Inferior parietal cortex (tissue), 1 donor: Measurements from ENCODE around the gene INSYN2B.
"Not testable (repeated sequence)": the region's sequence is repeated elsewhere in the genome, so short reads cannot be mapped to it uniquely, and the experiment has no call there.

ENCODE experiments used
- DNase-seq: peaks from one replicate; pipeline ENCODE4 v3.0.0-alpha.2; 2016; ENCODE audit errors: extremely low spot score

The INSYN2B gene

DNA sequence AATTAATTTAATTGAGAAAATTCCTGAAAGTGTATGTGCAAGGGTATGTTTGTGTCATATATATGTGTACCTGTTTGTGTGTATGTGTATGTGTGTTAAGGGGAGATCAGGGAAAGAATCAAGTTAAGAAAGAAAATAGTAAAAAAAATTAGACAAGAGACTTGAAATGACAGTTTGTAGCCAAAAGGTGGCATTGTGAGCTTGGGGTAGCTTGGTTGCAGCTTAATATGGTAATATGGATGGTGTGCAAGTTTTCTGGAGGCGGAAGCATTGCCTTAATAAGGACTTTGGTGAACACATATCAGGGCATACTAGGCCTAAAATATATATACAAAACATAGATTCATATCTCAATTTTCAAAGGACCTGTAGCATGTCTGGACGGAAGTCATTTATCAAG lies 129.9 kb downstream of the INSYN2B start:
- DNase-seq: no peak

DNA sequence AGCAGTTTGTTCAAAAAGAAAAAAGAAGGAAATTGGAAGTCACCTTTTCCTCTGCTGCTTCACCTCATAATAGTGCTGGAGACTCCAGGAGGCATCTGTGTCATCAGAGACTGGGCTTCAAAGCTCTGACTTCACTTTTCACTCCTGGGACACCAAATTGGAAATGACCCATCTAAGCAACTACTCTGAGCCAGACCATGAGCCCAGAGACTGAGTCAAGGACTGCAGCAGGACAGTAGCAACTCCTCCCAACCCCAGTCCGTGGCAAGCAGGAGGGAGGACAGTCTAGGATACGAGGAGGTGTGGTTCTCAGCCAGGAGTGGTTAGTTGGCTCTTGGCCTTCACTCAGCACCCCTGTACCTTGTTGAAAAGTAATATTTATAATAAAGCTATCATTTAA lies 131.5 kb downstream of the INSYN2B start:
- DNase-seq: no peak

DNA sequence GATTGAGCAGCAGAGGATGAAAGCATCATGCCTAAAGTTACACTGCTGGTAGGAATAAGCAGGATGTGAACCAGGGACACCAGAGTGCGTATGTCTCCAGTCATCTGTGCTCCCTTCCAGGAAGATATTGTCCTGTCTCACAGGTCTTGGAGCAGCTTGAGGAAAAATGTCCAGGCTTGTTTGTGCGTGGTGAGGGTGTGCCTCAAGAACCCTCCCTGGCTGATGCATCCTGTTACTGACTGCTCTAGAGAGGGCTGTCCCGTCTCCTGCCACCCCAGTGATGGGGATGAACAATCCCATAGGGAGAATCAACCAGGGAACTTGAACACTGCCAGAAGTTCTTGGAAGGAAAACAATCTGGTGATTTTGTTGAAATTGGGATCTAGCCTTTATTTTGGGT lies 132.0 kb downstream of the INSYN2B start:
- no peak for DNase-seq

DNA sequence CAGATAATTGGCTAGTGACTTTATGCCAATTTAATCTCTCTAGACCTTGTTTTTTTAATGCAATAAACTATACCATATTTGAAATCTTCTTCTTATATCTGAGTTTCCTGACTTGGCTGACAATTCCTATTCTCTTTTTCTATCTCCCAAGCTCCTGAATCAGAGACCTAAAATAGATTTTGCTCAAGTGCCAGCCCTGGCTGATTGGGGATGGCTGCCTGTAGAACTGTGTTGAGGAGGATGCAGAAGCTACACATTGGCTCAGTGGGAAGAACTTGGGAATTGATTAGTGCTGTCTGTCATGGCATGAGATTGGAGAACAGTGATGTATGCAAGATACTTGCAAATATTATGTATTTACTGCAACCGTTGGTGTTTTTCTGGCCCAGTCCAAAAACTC lies 132.8 kb downstream of the INSYN2B start:
- DNase-seq: no peak

DNA sequence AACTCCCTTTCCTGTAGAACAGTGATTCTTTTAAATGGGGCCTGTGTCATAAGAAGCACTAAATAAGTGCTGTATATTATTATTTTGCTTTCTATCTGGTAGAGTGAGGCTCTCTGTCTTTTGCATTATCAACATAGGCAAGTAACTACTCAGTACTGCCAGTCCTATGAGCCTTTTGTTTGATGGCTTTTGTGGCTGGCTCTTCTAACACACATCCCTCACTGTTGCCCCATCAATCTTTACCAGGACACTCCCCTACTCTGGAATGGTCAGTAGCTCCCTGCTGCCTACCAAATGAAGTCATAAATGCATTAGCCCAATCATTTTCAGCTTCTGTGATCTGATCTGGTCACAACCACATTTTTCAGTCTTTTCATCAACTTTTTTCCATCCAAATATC lies 137.6 kb downstream of the INSYN2B start:
- no peak for DNase-seq

DNA sequence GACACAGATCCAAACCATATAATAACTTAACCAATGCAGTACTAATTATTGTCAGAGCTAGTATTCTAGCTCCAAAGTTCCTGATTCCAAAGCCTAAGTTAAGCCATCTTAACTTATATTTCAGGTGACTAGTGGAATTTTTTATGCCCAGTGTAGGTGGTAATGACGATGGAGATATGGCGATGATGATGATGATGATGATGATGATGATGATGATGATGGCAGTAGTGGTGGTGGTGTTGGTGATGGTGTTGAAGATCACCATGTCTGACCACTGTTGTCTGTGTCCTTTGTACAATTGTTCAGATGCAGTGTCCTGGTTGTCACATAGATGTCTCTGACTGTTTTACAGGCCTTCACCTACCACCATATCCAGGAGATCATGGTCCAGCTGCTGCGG lies 139.9 kb downstream of the INSYN2B start:
- no peak for DNase-seq

DNA sequence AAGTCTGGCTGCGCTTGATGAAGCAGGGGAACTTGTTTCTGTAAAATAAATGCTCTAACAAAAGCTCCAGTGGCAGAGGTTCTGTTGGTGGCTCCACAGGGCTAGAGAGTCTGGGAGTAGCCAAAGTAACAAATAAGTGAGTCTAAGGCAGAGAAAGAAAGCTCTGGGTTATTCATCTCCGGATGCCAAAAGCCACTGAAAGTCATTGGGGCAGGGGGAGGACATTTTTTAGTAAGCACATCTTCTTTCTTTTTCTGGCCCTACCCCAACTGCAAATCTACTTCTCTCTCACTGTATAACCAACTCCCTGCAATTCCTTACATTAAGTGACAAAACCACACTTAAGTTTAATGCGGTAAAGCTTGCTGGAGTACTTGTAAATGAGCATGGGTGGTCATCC lies 141.6 kb downstream of the INSYN2B start:
- no peak for DNase-seq

DNA sequence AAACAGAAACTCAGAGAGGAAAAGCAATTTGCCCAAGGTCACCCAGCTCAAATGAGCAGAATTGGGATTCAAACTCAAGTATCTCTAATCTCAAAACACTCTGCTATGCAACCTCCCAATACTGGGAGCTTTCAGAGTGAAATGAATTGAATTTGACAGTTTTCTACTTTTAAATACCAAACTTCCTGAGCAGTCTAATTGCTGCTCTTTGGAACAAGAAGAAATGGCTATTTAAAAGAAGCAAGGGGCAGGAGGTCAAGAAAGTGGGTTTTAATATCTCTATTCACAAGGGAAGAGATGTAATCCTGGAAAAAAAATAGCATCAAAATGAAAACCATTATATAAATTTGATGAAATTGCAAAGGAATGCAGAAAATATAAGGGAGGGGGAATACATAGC lies 142.6 kb downstream of the INSYN2B start:
- no peak for DNase-seq

DNA sequence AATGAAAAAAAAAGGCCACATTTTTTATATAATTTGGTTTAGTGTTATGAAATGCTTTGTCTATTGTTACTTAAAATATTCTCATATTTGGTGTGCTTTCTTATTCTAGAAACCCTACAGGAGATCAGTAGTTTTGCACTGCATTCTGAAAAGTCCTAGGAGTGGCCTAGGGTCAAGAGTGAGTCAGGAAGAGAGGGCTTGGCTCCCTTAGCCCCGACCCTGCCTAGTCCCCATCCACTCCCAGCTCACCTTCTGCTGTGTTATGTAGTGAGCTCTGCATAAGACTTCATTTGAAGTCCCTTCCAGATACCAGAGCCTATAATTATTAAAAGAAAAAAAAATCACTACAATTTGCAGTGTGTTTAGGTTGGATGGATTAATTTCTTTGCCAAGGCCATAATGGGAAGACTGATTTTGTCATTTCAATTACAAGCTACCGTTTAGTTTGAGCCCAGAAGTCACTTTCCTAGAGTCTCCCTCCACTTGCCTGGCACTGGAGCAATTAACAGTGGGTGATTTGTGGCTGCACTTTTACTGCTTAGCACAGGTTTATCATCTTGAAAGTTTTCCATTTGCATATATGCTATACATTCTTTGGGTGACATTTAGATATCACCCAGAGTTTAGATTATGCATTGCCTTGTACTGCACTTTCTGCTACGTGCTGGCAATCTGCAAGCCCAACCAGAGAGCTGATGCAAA lies 143.3 kb downstream of the INSYN2B start:
- no peak for DNase-seq

DNA sequence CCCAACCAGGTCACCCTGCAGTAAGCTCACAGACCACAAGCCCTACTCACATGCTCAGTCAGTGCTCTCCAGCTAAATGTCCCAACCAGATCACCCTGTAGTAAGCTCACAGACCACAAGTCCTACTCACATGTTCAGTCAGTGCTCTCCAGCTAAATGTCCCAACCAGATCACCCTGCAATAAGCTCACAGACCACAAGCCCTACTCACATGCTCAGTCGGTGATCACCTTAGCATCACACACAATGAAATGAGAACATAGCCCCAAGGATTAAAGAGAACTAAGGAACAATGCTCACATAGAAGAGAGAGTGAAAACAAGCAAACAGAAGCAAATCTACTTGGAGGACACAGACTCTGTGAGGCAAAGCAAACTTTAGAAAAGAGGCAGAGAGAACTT lies 145.8 kb downstream of the INSYN2B start:
- DNase-seq: not testable (repeated sequence)

DNA sequence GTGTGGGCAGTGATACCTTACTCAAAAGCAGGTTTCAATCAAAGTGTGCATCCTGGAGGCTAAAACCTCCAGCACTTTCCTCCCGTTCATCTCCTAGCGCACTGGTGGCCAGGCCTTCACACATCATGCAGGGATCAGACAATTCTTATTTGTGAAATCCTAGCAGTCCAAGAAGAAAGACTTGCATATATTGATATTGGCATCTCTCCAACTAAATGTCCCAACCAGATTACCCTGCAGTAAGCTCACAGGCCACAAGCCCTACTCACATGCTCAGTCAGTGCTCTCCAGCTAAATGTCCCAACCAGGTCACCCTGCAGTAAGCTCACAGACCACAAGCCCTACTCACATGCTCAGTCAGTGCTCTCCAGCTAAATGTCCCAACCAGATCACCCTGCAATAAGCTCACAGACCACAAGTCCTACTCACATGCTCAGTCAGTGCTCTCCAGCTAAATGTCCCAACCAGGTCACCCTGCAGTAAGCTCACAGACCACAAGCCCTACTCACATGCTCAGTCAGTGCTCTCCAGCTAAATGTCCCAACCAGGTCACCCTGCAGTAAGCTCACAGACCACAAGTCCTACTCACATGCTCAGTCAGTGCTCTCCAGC lies 146.5 kb downstream of the INSYN2B start:
- DNase-seq: not testable (repeated sequence)

DNA sequence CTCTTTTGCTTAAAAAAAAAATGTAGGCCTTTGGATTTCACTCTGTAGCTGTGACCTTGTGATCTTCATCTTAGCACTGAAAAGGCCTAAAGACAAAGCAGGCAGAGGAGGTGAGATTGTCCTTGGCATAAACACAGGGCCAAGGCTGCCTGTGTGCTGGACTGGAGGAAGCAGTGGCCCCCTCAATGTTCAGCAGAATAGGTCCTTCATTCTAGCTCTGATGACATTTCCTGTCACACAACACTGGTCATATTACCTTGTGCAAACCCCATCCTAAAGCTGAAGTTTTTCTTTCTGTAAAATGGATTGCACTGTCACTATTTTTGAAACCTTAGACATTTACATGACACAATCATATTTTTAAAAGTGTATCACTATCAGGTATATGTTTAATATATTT lies 147.4 kb downstream of the INSYN2B start:
- no peak for DNase-seq

DNA sequence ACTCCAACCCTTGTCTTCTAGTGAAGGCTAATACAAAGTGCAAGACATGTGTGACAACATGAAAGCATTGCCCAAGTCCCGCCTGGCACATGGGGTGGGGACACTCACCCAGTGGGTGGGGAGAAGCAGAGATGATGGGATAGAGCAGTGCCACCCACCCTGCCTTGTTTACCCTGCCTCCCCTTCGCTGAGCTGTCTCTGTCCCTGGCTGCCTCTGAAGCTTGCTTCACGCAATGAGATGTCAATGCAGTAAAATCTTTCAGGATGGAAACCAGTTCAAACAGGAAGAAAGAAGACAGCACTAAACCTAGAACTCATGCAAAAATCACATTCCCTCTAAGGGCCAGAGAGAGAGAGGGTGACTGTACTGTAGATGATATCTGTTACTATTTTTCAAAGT lies 148.0 kb downstream of the INSYN2B start:
- DNase-seq: no peak

DNA sequence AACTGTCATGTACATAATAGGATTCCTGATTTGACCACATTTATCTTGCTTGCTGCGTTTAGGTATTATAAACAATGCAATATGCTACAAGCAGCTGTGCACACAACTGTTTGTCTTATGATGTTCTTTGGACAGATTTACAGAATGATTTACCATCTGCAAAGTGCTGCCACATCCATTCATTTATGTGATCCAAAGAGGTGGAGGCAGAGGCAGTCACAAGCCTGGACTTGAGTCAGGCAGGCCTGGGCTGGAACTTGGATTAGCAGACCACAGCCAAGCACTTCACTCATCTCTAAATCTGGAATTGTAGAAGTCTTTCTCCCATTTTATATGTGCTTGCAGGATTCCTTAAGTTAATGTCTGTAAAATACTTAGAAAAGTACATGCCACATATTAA lies 149.0 kb downstream of the INSYN2B start:
- DNase-seq: no peak

DNA sequence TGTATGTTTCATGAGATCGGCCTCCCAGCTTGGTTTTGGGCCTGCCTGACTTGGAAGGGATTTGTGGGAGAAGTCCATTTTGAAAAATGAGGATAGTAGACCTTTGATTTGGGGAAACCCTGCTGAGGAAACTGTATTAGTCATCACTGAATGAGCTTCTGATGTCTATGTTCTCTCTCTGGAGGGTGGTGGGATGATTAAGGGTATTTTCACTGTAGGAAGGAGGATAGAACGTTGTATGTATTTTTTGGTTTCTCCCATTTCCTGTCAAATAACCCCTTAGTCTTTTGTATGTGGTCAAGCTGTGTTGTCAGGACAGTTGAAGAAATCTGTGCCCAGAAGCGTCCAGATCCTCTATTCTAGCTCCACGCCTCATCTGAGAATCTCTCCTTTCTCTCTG lies 151.9 kb downstream of the INSYN2B start:
- DNase-seq: no peak

DNA sequence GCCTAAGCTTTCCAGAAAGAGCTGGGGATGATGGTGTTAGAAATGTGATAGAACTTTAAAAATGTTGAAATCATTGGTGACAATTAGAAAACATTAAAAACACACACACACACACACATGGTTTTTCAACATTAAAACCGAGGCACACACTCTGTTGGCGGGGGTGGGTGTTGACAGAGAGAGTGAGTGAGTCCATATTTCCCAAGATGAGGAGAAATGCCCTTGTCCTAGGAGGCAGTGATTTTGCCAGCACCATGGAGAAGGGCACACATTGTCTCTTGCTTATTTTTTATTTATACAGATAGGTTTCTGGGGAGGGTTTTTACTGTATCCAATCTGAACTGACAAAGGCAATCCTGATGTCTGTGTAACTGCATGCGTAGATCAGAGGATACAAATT lies 152.5 kb downstream of the INSYN2B start:
- DNase-seq: no peak

DNA sequence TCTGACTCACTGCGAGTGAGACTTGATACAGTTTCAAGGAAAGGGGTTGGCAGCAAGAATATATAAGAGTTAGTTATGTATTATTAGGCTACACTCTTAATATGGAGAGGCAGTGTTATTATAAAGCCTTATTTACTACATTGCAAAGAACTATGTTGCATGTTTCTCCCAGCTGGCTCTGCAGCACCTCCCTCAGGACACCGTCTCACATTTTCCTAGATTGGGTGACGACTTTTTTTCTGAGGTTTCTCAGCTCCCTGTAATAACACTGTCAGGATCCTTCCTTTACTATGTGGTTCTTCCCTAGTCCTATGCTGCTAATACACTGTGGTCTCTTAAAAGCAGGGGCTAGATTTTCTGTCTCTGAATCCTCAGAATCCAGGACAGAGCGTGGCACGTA lies 153.7 kb downstream of the INSYN2B start:
- no peak for DNase-seq

DNA sequence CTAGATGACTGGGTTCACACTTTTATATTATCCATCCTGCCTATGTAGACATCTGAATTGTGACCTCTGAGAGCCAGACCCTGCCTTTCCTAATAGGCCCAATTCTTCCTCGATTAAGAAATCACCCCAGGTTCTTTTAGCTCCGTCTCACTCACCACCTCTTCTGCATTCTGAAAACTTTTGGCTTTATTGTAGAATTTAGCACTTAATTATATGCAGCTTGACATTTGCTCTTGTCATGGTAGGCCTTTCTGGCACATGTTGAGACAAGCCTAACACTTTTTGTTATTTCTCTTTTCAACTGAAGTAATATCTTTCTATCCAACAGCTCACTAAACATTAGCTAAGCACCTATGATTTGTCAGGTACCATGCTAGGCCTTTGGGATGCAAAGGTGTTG lies 163.3 kb downstream of the INSYN2B start:
- no peak for DNase-seq

DNA sequence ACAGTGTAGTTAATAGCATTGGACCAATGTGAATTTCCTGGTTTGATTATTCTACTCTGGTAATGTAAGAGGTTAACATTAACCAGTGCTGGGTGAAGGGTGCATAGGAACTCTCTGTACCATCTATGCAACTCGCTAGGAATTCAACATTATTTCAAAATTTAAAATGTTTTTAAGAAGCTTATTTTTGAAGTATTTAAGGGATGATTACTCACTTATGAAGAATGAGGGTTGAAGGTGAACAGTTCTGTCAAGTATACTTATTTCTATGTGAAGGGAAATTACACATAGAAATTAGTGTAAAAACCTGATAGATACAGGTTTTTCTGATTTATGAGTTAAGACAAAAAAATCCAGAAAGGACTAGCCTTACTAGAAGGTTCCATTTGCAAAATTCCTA lies 165.8 kb downstream of the INSYN2B start:
- DNase-seq: no peak
